GM18507 (cell line): ENCODE results near the gene ANKS1A.

Experiments used
- DNase-seq: peaks from one replicate; pipeline ENCODE4 v3.0.0; 2011; ENCODE audit warnings: low read depth; ENCODE audit not compliant: insufficient read length; ENCODE audit errors: extremely low spot score
- FAIRE-seq: peaks from 2 replicates; lab custom pipeline; 2011; peaks lifted over from hg19 to GRCh38; lab: Jason Lieb, UNC

ANKS1A gene

GRCh38 chr6:34947561-34947960 is 58.5 kb downstream of the ANKS1A start:
- FAIRE-seq (no peak), DNase-seq (no peak)

- no peak for DNase-seq
- FAIRE-seq: no peak
These were observed 60.6 kb downstream of the ANKS1A start for GRCh38 chr6:34949636-34950035.

DNA sequence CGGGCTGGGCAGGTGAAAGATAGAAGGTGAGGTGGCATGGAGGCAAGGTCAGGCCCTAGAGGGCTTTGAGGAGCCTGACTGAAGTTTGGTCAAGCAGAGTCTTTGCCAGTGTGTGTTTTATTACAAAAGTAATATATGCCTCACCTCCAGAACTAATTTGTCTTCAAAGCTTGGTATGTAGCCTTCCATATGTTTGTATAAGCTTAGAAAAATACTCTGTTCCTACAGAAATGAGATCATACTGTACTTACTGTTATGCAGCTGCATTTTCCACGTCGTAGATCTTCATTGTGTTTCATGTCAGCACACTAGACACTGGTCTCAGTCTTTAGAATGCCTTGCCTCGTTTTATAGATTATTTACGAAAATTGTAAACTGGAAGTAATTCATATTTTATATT is 61.8 kb downstream of the ANKS1A start:
- DNase-seq (no peak), FAIRE-seq (no peak)

DNA sequence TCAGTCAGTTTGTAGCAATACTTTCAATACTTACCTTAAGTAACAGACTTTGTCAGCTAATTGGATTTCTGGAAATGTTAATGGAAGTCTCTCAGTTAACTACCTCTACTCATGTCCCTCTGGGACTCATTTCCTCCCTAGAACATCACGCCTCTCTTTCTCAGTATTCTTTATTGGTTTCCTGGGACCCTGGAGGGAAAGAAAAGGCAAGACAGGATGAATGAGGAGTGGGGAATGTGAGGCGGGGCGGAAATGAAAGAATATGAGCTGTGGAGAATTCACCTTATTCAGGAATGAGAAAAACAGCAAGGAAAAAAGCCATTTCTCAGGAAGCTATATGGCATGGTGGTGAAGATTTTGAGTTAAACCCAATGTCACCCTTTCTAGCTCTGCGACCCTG is 62.7 kb downstream of the ANKS1A start:
- FAIRE-seq (no peak), DNase-seq (no peak)

DNA sequence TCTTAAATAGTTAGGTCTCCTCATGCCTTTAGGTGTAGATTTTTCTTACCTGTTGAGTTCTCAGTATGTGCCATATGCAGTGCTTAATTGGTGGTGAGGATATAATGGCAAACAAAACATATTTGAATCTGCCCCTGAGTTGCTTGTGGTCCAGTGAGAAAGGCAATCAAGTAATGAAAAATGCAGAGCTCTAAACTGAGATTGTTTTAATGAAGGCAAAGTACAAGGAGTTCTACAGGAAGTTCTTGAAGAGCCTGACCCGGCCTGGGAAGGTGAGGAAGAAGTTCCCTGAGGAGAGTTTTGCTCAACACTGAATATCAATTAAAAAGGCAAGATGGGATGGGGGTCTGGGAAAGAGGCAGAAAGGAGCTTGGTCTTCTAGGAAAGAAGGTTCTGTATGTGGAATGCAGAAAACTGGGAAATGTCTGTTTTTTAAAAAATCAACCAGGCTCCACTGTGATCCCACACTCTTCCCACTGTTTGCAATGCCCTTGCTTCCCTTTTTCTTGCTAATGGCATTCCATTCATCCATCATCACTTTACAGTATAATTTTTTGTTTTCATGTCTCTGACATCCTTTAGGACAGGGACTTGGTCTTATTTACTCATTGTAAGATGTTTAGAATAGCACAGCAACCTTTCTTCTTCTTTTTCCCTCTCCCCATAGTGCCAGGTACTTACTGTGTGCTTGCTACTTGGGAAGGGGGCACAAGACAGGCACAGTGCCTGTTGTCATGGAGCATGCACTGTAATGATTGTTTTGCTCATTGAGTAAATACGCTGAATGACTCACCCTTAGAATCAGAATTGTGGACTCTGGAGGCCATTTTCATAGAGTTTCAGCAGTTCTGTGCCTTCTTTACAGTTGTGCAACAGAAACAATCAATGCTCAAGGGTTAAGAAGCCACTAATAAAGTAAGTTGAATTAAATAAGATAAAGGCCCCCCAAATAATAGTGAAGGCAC is 64.3 kb downstream of the ANKS1A start:
- FAIRE-seq: no peak
- no peak for DNase-seq

- no peak for FAIRE-seq
- DNase-seq: no peak
These were observed 66.4 kb downstream of the ANKS1A start for GRCh38 chr6:34955442-34955841.

GRCh38 chr6:34957231-34957783 is 68.3 kb downstream of the ANKS1A start:
- DNase-seq: no peak
- FAIRE-seq: no peak

DNA sequence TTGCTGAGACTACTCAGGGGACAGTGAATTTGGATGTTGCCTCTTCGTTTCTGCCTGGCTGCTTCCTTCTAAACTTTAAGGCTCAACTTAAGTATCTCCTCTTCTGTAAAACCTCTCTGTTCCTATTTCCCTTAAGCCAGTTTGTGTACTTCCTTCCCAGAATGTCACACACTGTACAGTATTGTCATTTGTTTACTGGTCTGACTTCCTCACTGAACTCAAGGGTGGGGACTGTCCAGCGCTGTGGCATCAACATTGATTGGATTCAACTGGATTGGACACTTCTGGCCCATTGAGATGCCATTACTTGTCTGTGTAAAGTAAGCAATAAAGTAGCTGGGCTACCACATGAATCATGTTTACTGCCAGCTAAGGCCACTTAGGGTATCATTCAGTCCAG is 69.7 kb downstream of the ANKS1A start:
- no peak for FAIRE-seq
- DNase-seq: no peak

GRCh38 chr6:34959224-34959623 is 70.2 kb downstream of the ANKS1A start:
- FAIRE-seq (no peak), DNase-seq (no peak)

GRCh38 chr6:34961082-34961481 is 72.0 kb downstream of the ANKS1A start:
- no peak for DNase-seq

DNA sequence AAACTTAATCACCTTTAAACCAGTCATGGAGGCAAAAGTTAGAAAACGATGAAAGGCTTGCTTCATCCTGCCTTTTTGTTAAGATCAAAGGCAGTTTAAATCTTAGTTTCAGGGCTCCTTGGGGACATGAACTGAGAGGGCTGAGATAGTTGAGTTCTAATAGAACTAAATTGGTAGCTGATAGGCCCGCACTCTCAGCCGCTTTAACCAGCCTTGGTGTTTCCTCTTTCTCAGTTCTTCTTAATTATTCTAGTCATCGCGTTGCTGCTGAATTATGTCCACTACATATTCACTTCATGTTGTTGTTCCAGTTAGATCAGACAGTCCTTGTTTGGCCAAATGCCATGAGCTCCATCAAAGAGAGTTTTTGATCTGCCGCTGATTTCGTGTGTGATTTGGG is 72.5 kb downstream of the ANKS1A start:
- DNase-seq: no peak
- no peak for FAIRE-seq

More at GRCh38 chr6:34961082-34961481, 72.0 kb downstream of the ANKS1A start:
- FAIRE-seq: no peak

- DNase-seq (no peak), FAIRE-seq (no peak)
These were observed 75.5 kb downstream of the ANKS1A start for GRCh38 chr6:34964564-34964963.

DNA sequence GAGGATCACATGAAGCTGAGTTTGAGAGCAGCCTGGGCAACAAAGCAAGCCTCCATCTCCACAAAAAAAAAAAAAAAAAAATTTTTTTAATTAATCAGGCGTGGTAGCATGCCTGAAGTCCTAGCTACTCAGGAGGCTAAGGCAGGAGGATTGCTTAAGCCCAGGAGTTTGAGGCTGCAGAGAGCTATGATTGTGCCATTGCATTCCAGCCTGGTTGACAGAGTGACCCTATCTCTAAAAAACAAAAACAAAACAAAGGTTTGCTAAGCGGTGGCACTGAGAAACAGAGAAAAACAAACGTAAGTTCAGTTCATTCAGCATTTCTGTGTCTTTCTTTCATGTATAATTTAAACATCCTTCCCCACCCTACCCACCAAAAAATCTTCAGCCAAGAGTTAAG is 78.4 kb downstream of the ANKS1A start:
- DNase-seq: no peak
- no peak for FAIRE-seq

GRCh38 chr6:34969662-34970265 is 80.7 kb downstream of the ANKS1A start:
- DNase-seq (no peak), FAIRE-seq (no peak)

GRCh38 chr6:34970488-34970887 is 81.4 kb downstream of the ANKS1A start:
- FAIRE-seq (no peak), DNase-seq (no peak)

DNA sequence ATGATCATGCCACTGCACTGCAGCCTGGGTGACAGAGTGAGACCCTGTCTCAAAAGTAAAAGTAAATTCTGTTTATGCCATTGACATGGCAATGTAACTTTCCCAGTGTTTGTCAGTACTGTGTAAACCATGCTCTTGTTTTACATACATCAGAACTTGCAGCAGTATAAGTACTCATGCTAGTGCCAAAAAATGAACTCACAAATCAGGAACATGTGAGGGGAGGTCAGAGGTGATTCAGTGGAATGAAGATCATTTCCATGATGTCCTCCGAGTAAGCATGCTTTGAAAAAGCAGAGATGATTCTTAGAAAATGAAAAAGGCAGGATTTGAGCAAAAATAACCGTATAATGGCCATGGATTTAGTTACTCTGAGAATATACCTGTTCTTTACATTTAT is 81.9 kb downstream of the ANKS1A start:
- DNase-seq: no peak
- FAIRE-seq: no peak

DNA sequence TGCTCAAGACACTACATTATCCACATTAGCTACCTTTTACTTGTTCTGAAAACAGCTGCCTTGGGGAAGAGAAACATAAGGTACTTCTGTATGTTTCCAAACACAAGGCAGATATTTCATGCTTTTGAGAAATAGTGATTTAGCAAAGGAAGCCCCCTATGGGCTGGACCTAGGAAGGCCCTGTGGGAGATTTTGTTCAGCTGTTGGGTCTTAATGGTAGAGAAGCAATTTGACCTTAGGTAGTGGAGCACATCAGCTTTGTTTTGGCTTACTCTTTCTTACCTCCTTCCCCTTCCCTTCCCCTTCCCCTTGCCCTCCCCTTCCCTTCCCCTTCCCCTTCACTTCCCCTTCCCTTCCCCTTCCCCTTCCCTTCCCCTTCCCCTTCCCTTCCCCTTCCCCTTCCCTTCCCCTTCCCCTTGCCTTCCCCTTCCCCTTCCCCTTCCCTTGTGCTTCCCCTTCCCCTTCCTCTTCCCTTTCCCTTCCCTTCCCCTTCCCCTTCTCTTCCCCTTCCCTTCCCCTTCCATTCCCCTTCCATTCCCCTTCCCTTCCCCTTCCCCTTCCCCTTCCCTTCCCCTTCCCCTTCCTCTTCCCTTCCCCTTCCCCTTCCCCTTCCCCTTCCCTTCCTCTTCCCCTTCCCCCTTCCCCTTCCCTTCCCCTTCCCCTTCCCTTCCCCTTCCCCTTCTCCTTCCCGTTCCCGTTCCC is 84.6 kb downstream of the ANKS1A start:
- FAIRE-seq (no peak), DNase-seq (no peak)

- FAIRE-seq (no peak), DNase-seq (no peak)
These were observed 85.2 kb downstream of the ANKS1A start for GRCh38 chr6:34974249-34974642.

DNA sequence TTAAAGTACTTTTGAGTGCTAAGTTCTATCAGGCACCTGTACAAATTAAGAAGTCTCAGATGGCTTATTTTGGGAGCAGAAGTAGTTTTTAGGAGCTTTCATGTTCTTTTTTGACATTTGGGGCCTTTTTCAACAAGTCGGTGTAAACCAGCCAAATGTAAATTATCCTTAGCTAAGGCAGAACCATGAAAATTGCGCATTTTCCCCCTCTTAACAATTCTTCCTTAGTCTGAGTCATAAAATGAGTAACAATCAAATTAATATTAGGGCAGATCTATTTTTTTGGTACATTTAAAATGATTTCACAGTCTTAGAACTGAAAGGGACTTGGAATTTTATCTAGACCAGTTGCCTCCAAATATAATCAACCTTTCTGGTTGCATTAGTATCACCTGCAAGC is 87.2 kb downstream of the ANKS1A start:
- DNase-seq: no peak
- FAIRE-seq: no peak

GRCh38 chr6:34979218-34979617 is 90.2 kb downstream of the ANKS1A start:
- no peak for DNase-seq
- FAIRE-seq: no peak
